Mesenchymal stem cell (in vitro differentiated cells and primary cell): ENCODE data around the gene TAF1A.

Source experiments
- DNase-seq: peaks from one replicate; pipeline ENCODE4 v3.0.0-alpha.2; 2013
- H2AFZ ChIP-seq: one replicate; pipeline ENCODE4 v1.6.1; 2013; ENCODE audit warnings: low read depth, mild to moderate bottlenecking, control low read depth, inconsistent platforms, low read length, moderate library complexity
- H2AK5ac ChIP-seq: 2 replicates; pipeline ENCODE4 v1.6.1; 2013; ENCODE audit warnings: low read length, moderate library complexity, mild to moderate bottlenecking, inconsistent platforms; ENCODE audit not compliant: severe bottlenecking
- H2BK120ac ChIP-seq: one replicate; pipeline ENCODE4 v1.6.1; 2013; ENCODE audit warnings: low read depth, mild to moderate bottlenecking, inconsistent platforms, low read length, moderate library complexity
- H2BK12ac ChIP-seq, 2 experiments: one replicate each; pipeline ENCODE4 v1.6.1; 2013; ENCODE audit warnings: inconsistent platforms in 2 of 2, low read length in 2 of 2, mild to moderate bottlenecking in 2 of 2, moderate library complexity in 2 of 2, control low read depth in 1 of 2
- H2BK15ac ChIP-seq: one replicate; pipeline ENCODE4 v1.6.1; 2013; ENCODE audit warnings: mild to moderate bottlenecking, low read depth, inconsistent platforms; ENCODE audit not compliant: poor library complexity, severe bottlenecking
- H2BK5ac ChIP-seq: 2 replicates; pipeline ENCODE4 v1.6.1; 2013; ENCODE audit warnings: low read depth, mild to moderate bottlenecking, low read length, control low read depth, inconsistent platforms; ENCODE audit not compliant: poor library complexity, severe bottlenecking
- H3K14ac ChIP-seq, 2 experiments: one replicate each; pipeline ENCODE4 v1.6.1; 2013; ENCODE audit warnings: inconsistent platforms in 2 of 2, low read length in 2 of 2, control low read depth in 1 of 2, mild to moderate bottlenecking in 1 of 2, moderate library complexity in 1 of 2
- H3K18ac ChIP-seq, 2 experiments: one replicate each; pipeline ENCODE4 v1.6.1; 2013; ENCODE audit warnings: inconsistent platforms in 2 of 2, low read length in 2 of 2, control low read depth in 1 of 2, low read depth in 1 of 2, mild to moderate bottlenecking in 1 of 2
- H3K23ac ChIP-seq, 2 experiments: one replicate each; pipeline ENCODE4 v1.6.1; 2013; ENCODE audit warnings: inconsistent platforms in 2 of 2, low read length in 2 of 2, mild to moderate bottlenecking in 2 of 2, moderate library complexity in 2 of 2, control low read depth in 1 of 2
- H3K27ac ChIP-seq: 2 replicates; pipeline ENCODE4 v1.5.1; 2013; ENCODE audit warnings: mild to moderate bottlenecking, moderate library complexity, low read length, control low read depth, inconsistent platforms; ENCODE audit not compliant: poor library complexity, severe bottlenecking
- H3K27me3 ChIP-seq, 2 experiments: 2 replicates each; pipeline versions ENCODE4 v1.6.1 to v1.7.0; 2013; ENCODE audit warnings: low read length in 2 of 2, mild to moderate bottlenecking in 2 of 2, moderate library complexity in 2 of 2, control low read depth in 1 of 2, inconsistent platforms in 1 of 2; ENCODE audit not compliant: control insufficient read depth in 1 of 2, insufficient read depth in 1 of 2
- H3K36me3 ChIP-seq, 2 experiments: 2 replicates each; pipeline versions ENCODE4 v1.6.1 to v1.7.0; 2013; ENCODE audit warnings: low read length in 2 of 2, control low read depth in 1 of 2, inconsistent platforms in 1 of 2, low read depth in 1 of 2, mild to moderate bottlenecking in 1 of 2; ENCODE audit not compliant: insufficient read depth in 2 of 2, control insufficient read depth in 1 of 2
- H3K4ac ChIP-seq, 2 experiments: one replicate each; pipeline ENCODE4 v1.6.1; 2013; ENCODE audit warnings: inconsistent platforms in 2 of 2, low read length in 2 of 2, mild to moderate bottlenecking in 2 of 2, moderate library complexity in 2 of 2, control low read depth in 1 of 2, low read depth in 1 of 2
- H3K4me1 ChIP-seq: 2 replicates; pipeline ENCODE4 v1.6.1; 2013; ENCODE audit warnings: low read depth, low read length, control low read depth; ENCODE audit not compliant: control insufficient read depth, insufficient read depth
- H3K4me2 ChIP-seq: 2 replicates; pipeline ENCODE4 v1.6.1; 2013; ENCODE audit warnings: low read length, mild to moderate bottlenecking, inconsistent platforms; ENCODE audit not compliant: poor library complexity, severe bottlenecking
- H3K4me3 ChIP-seq, 2 experiments: 2 replicates each; pipeline versions ENCODE4 v1.5.1 to v1.7.0; 2013; ENCODE audit warnings: low read length in 2 of 2, mild to moderate bottlenecking in 2 of 2, control low read depth in 1 of 2, low read depth in 1 of 2; ENCODE audit not compliant: insufficient read depth in 1 of 2
- H3K79me1 ChIP-seq: replicated peaks from 2 replicates; pipeline ENCODE4 v1.6.1; 2013; ENCODE audit warnings: mild to moderate bottlenecking, control low read depth, low read length, inconsistent platforms; ENCODE audit not compliant: poor library complexity, severe bottlenecking
- H3K9ac ChIP-seq: 2 replicates; pipeline ENCODE4 v1.7.0; 2013; ENCODE audit warnings: mild to moderate bottlenecking, low read length, moderate library complexity
- H3K9me3 ChIP-seq: 2 replicates; pipeline ENCODE4 v1.7.0; 2013; ENCODE audit warnings: mild to moderate bottlenecking, low read length; ENCODE audit not compliant: control insufficient read depth
- H4K8ac ChIP-seq: one replicate; pipeline ENCODE4 v1.6.1; 2013; ENCODE audit warnings: inconsistent platforms, mild to moderate bottlenecking, low read length, moderate library complexity
- H4K91ac ChIP-seq: one replicate; pipeline ENCODE4 v1.6.1; 2013; ENCODE audit warnings: mild to moderate bottlenecking, low read length, inconsistent platforms
- WGBS: methylation state at CpG from one replicate; pipeline ENCODE4 v1.1.7; 2013; ENCODE audit warnings: mixed read lengths; 5-methylcytosine and 5-hydroxymethylcytosine counted together

Gene TAF1A

DNA sequence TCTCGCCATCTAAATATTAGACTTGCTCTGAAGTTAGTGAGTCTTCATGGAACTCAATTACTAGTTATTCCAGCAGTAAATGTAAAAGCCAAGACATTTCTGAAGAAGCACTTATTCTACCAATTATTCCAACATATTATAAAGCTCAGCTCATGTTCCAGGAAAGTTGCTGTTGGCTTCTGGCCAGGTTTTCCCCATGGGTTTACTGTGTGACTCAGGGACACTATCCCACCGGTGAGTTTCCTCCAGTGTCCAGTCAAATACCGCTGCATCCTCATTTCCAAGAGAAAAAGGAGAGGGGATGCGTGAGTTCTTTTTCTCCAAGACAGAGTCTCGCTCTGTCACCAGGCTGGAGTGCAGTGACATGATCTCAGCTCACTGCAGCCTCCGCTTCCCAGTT is 32.6 kb downstream of the TAF1A start:
- H4K8ac ChIP-seq, result no peak overlapping the region
- H3K18ac ChIP-seq, result no peak overlapping the region
- no peak overlapping the region for H3K4me3 ChIP-seq
- H3K4me1 ChIP-seq, result peaks cover 2% of the 10 kb centered on the region
- H3K9ac ChIP-seq, result no peak overlapping the region
- H3K23ac ChIP-seq, result no peak overlapping the region
- H2BK12ac ChIP-seq, result no peak overlapping the region
- H2BK5ac ChIP-seq, result no peak overlapping the region
- H3K14ac ChIP-seq, result no peak overlapping the region
- H3K36me3 ChIP-seq, result peaks cover 11 to 70% of the 10 kb centered on the region in 2 experiments
- H2AFZ ChIP-seq, result no peak overlapping the region
- no peak overlapping the region for H2AK5ac ChIP-seq
- H4K91ac ChIP-seq, result no peak overlapping the region
- no peaks in the 10 kb centered on the region for H3K9me3 ChIP-seq
- H2BK120ac ChIP-seq, result no peak overlapping the region
- DNase-seq, result no peak
- H3K27me3 ChIP-seq, result no peaks in the 10 kb centered on the region
- no peak overlapping the region for H3K4me2 ChIP-seq
- no peak overlapping the region for H2BK15ac ChIP-seq
- 80% methylated on average over 6 of the region's 6 CpGs for WGBS
- H3K79me1 ChIP-seq, result peaks cover 2% of the 10 kb centered on the region
- no peak overlapping the region for H3K4ac ChIP-seq
- H3K27ac ChIP-seq, result no peak overlapping the region

DNA sequence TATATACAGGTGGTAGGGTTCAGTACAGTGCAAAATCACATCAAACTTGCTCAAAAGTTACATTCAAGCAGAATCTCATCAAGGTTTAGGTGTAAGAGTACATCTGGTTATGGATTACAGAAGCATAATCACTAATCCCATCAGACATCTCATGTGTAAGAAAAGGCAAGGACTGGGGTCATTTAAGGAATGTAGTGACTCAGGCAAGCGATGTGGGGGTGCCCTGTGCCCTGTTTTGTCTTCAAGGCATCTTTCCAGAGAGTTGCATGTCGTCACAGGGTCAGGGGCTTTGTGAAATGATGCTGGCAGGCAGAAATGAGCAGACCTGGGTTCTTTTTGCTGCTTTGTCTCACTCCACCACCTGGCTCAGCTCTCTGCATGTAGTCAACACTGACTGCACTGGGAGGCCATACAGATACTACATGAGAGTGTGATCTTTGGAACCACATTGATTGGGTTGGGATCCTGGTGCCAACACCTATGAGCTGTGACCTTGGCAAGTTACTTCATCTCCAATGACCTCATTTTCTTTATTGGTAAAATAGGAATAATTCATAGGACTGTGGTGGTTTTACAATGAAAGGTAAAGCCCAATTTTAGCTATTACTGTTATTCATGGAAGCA is 33.6 kb downstream of the TAF1A start:
- no peak overlapping the region for H4K91ac ChIP-seq
- no peak overlapping the region for H2BK12ac ChIP-seq
- no peak overlapping the region for H2AK5ac ChIP-seq
- peaks cover 2% of the 10 kb centered on the region for H3K79me1 ChIP-seq
- H3K9me3 ChIP-seq, result no peaks in the 10 kb centered on the region
- H4K8ac ChIP-seq, result no peak overlapping the region
- H3K14ac ChIP-seq, result no peak overlapping the region
- no peak overlapping the region for H3K4ac ChIP-seq
- WGBS, result 100% methylated on average over 2 of the region's 2 CpGs
- no peak overlapping the region for H2BK5ac ChIP-seq
- no peak overlapping the region for H3K4me2 ChIP-seq
- H3K9ac ChIP-seq, result no peak overlapping the region
- DNase-seq, result no peak
- no peak overlapping the region for H3K23ac ChIP-seq
- peaks cover 11 to 61% of the 10 kb centered on the region in 2 experiments for H3K36me3 ChIP-seq
- peaks cover 2% of the 10 kb centered on the region for H3K4me1 ChIP-seq
- H3K27me3 ChIP-seq, result no peaks in the 10 kb centered on the region
- H3K4me3 ChIP-seq, result no peak overlapping the region
- H2BK120ac ChIP-seq, result no peak overlapping the region
- no peak overlapping the region for H3K27ac ChIP-seq
- no peak overlapping the region for H2AFZ ChIP-seq
- no peak overlapping the region for H3K18ac ChIP-seq
- H2BK15ac ChIP-seq, result no peak overlapping the region

DNA sequence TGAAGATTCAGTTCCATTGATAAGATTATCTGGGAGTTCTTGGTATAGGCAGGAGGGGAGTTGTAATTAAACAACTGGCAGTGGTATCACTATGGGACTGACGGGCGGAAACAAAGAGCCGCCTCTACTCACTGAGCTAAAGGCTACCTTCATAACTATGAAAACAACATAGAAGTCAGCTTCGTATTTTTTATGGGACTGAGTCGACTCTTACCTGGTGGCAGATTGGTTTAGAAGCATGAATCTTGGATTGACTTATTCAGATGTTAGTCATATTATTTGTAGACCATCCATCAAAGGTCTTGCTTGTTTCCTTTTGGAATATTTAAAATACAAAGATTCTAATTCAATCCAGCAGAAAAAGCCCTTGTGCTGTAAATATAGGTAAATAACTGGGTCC is 35.6 kb downstream of the TAF1A start:
- no CpG with 5 or more reads among the region's 5 CpGs for WGBS
- H3K27ac ChIP-seq, result no peak overlapping the region

DNA sequence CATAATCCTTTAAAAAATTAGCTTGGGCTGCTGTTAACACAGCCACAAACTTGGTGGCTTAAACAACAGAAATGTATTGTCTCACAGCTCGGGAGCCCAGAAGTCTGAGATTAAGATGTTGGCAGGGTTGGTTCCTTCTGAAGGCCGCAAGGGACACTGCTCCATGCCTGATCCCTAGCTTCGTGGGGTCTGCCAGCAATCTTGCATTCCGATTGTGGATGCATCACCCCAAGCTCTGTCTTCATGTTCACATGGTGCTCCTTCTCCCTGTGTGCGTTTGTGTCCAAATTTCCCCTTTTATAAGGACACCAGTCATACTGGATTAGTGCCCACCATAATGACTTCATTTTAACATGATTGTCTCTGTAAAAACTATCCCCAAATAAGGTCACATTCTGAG is 36.9 kb downstream of the TAF1A start:
- H2BK120ac ChIP-seq, result no peak overlapping the region
- H3K4me2 ChIP-seq, result no peak overlapping the region
- no peak overlapping the region for H2AFZ ChIP-seq
- WGBS, result over 99% methylated on average over 5 of the region's 5 CpGs
- H3K4me3 ChIP-seq, result no peak overlapping the region
- peak overlapping the region; percentile 78 for H3K9ac ChIP-seq
- no peak overlapping the region for H2BK5ac ChIP-seq
- H3K14ac ChIP-seq, result no peak overlapping the region
- no peak overlapping the region for H4K91ac ChIP-seq
- H2AK5ac ChIP-seq, result no peak overlapping the region
- H3K18ac ChIP-seq, result no peak overlapping the region
- H3K36me3 ChIP-seq, result peaks cover 10 to 31% of the 10 kb centered on the region in 2 experiments
- peaks cover 4% of the 10 kb centered on the region for H3K4me1 ChIP-seq
- H3K27me3 ChIP-seq, result no peaks in the 10 kb centered on the region
- no peak overlapping the region for H3K4ac ChIP-seq
- H3K23ac ChIP-seq, result no peak overlapping the region
- no peak overlapping the region for H3K27ac ChIP-seq
- no peak overlapping the region for H4K8ac ChIP-seq
- no peaks in the 10 kb centered on the region for H3K79me1 ChIP-seq
- no peaks in the 10 kb centered on the region for H3K9me3 ChIP-seq
- H2BK12ac ChIP-seq, result no peak overlapping the region
- no peak for DNase-seq
- H2BK15ac ChIP-seq, result no peak overlapping the region

More for the DNA sequence above, 35.6 kb downstream of the TAF1A start:
- Histone ChIP-seq H2AK5ac (no peak overlapping the region), H3K4me2 (no peak overlapping the region), H3K18ac (no peak overlapping the region), H2BK12ac (no peak overlapping the region), H3K23ac (no peak overlapping the region), H3K9me3 (no peaks in the 10 kb centered on the region), H3K36me3 (peaks cover 11 to 42% of the 10 kb centered on the region in 2 experiments), H3K4ac (no peak overlapping the region), H3K9ac (no peak overlapping the region), H4K91ac (no peak overlapping the region), H2BK120ac (no peak overlapping the region), H3K4me1 (peaks cover 2% of the 10 kb centered on the region), H2AFZ (no peak overlapping the region), H3K4me3 (no peak overlapping the region), H2BK15ac (no peak overlapping the region), H4K8ac (no peak overlapping the region), H3K27me3 (no peaks in the 10 kb centered on the region), H3K14ac (no peak overlapping the region), H2BK5ac (no peak overlapping the region), H3K79me1 (no peaks in the 10 kb centered on the region)
- DNase-seq, result no peak
